Measurements from ENCODE around the gene CHST9.
"Not testable (repeated sequence)": the region's sequence is repeated elsewhere in the genome, so short reads cannot be mapped to it uniquely, and the experiment has no call there.

The CHST9 gene

DNA sequence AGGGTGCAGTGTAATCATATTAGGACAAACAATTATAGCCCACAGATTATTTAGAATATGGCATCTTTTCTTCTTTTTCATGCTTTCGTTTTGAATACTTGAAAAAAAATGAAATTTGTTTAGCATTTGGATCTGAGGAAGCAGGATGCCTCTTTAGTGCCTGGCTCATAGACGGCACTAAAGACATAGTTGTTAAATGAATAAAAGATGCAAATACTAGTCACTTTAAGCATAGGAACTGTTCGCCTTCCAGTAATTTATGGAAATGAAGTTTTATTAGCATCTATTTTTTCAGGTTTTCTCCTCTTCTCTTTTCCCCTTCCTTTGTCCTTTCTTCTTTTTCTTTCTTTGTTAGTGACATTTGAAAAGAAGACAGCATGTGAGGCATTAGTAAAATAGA lies 80.4 kb downstream of the CHST9 start:
- no peaks in the 10 kb centered on the region for H3K27me3 Mint-ChIP-seq
- H3K27ac Mint-ChIP-seq, result no peak overlapping the region
- H3K36me3 Mint-ChIP-seq, result no peaks in the 10 kb centered on the region
- ATAC-seq (replicated peaks), result no peak
- no peak for DNase-seq
- H3K4me3 Mint-ChIP-seq, result no peak overlapping the region
- H3K4me1 Mint-ChIP-seq, result no peaks in the 10 kb centered on the region
- peaks cover 3% of the 10 kb centered on the region in 2 donors for H3K9me3 Mint-ChIP-seq

DNA sequence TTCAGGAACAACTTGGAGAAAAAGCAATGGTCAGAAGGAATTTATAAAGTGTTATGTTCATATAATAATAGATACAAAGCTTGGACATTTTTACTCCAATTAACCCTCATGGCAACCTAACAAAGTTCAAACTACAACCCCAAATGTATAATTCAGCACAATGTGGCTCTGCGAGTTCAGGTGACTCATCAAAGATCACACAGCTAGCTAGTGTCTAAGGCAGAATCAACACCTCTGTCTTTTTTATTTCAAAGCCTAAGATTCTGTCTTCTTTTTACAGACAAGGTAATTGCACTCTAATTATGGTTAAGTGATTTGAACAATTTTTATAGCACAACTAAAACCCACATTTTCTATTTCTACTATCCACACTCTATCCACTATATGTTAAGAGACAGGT lies 90.5 kb downstream of the CHST9 start:
- Mint-ChIP-seq H3K4me1 (no peaks in the 10 kb centered on the region), H3K27ac (no peak overlapping the region), H3K9me3 (peaks cover 5 to 22% of the 10 kb centered on the region in 2 donors), H3K36me3 (no peaks in the 10 kb centered on the region), H3K27me3 (no peaks in the 10 kb centered on the region), H3K4me3 (no peak overlapping the region)
- DNase-seq (no peak), ATAC-seq (replicated peaks) (no peak)

DNA sequence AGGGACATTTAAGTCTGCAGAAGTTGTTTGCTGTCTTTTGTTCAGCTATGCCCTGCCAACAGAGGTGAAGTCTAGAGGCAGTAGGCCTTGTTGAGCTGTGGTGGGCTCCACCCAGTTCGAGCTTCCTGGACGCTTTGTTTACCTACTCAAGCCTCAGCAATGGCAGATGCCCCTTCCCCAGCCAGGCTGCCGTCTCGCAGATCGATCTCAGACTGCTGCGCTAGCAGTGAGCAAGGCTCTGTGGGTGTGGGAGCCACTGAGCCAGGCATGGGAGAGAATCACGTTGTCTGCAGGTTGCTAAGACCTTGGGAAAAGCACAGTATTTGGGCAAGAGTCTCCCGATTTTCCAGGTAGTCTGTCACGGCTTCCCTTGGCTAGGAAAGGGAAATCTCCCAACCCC lies 91.8 kb downstream of the CHST9 start:
- not testable (repeated sequence) for H3K27me3 Mint-ChIP-seq; H3K4me3 Mint-ChIP-seq; H3K27ac Mint-ChIP-seq; H3K4me1 Mint-ChIP-seq; ATAC-seq (replicated peaks); H3K36me3 Mint-ChIP-seq; DNase-seq
- peaks cover 5 to 14% of the 10 kb centered on the region in 2 donors for H3K9me3 Mint-ChIP-seq

DNA sequence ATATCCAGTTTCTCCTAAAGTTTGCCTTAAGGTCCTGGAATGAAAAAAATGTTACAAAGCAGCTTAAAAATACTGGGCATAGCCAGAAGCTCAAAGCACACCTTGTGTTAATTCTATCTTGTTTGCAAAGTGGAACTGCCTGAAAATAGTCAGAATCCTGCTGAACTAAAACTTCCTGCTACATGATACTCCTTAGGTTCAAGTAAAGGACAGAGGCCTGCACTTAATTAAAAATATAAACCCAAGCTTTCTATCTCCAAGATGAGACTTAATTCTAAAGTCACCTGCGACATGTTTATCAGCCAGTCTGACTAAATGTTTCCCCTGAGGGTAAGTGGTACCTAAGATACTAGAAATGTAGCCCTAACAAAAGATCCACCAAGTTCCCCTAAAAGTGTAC lies 103.4 kb downstream of the CHST9 start:
- no peak for DNase-seq
- no peak for ATAC-seq (replicated peaks)
- Mint-ChIP-seq H3K4me1 (no peaks in the 10 kb centered on the region), H3K36me3 (no peaks in the 10 kb centered on the region), H3K4me3 (no peak overlapping the region), H3K27me3 (no peaks in the 10 kb centered on the region), H3K9me3 (peaks cover 0 to 1% of the 10 kb centered on the region in 2 donors), H3K27ac (no peak overlapping the region)

DNA sequence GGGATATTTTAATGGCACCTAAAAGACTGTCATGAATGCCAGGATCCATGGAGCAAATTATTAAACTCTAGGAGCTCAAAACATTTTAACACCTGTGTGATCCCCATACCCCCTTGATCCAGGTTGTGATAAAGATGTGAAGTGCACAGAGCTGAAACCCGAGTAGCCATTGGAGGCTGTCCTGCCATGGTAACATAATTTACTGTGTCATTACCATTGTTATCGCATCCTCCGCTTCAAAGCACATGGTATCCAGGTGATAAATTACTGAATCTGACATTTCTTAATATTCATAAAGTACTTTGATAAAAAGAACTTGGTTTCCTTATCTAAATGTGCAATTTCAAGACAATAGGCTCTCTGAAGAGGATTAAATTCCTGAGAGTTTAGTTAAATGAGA lies 109.3 kb downstream of the CHST9 start:
- no peaks in the 10 kb centered on the region for H3K9me3 Mint-ChIP-seq
- no peak overlapping the region for H3K27ac Mint-ChIP-seq
- H3K4me1 Mint-ChIP-seq, result no peaks in the 10 kb centered on the region
- no peaks in the 10 kb centered on the region for H3K27me3 Mint-ChIP-seq
- no peaks in the 10 kb centered on the region for H3K36me3 Mint-ChIP-seq
- ATAC-seq (replicated peaks) (no peak), DNase-seq (no peak)
- no peak overlapping the region for H3K4me3 Mint-ChIP-seq

DNA sequence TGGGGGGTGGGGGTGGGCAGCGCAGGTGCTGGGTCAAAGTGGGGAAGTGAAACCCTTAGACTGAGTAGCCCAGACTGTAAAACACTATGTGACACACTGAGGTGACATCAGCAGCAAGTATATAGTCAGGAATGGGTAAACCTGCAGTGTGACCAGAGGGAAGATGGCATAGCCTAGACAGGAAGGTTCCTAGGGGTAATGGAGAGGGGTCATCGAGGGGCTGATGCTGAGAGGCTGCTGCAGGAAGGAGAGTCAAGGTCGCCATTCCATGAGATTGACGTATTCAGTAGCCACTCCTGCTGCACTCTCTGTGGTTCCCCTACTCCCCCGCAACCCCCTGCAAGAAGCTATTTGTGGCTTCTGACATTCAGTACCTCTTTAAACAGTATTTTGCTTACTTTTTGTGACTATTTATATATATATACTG lies 111.7 kb downstream of the CHST9 start:
- Mint-ChIP-seq H3K27me3 (no peaks in the 10 kb centered on the region), H3K9me3 (no peaks in the 10 kb centered on the region), H3K27ac (no peak overlapping the region), H3K4me3 (no peak overlapping the region), H3K4me1 (no peaks in the 10 kb centered on the region), H3K36me3 (no peaks in the 10 kb centered on the region)
- DNase-seq, result no peak
- peak; percentile 21 to 36 for ATAC-seq (replicated peaks)

DNA sequence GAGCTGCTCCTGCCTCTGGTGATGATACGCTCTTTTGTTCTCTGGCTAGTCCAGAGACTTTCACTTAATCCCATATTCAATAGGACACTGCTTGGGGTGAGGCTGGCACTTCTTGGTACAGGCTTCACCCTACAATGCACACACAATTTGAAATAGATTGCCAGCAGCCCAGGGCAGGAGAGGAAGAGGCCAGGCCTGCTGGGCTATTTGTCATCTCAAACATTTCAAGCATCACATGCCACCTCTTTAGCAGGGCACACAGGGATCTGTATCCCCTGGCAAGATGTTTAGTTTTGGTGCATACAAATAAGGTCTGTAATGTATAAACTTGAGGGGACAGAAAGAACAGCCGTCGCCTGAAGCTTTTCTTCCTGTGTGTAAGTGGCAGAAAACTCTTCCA lies 120.4 kb downstream of the CHST9 start:
- H3K4me3 Mint-ChIP-seq, result no peak overlapping the region
- ATAC-seq (replicated peaks), result no peak
- DNase-seq, result no peak
- no peak overlapping the region for H3K27ac Mint-ChIP-seq
- H3K36me3 Mint-ChIP-seq, result no peaks in the 10 kb centered on the region
- peaks cover 0 to 4% of the 10 kb centered on the region in 2 donors for H3K9me3 Mint-ChIP-seq
- no peaks in the 10 kb centered on the region for H3K27me3 Mint-ChIP-seq
- no peaks in the 10 kb centered on the region for H3K4me1 Mint-ChIP-seq

DNA sequence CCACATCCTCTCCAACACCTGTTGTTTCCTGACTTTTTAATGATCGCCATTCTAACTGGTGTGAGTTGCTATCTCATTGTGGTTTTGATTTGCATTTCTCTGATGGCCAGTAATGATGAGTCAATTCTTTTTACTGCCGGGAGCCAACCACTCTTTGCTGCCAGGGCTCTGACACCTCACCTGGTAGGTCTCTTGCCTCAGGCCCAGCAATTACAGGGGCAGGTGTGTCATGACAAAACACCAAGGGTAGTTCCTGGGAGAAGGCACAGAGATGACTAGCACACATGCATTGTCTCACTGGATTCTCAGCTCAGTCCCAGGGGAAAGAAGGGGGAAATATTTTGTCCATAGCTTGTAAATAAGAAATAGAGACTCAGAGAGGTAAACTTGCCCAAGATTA lies 122.3 kb downstream of the CHST9 start:
- H3K27me3 Mint-ChIP-seq, result no peaks in the 10 kb centered on the region
- no peak for ATAC-seq (replicated peaks)
- no peaks in the 10 kb centered on the region for H3K4me1 Mint-ChIP-seq
- H3K36me3 Mint-ChIP-seq, result no peaks in the 10 kb centered on the region
- DNase-seq, result no peak
- H3K9me3 Mint-ChIP-seq, result peaks cover 0 to 4% of the 10 kb centered on the region in 2 donors
- no peak overlapping the region for H3K4me3 Mint-ChIP-seq
- no peak overlapping the region for H3K27ac Mint-ChIP-seq

DNA sequence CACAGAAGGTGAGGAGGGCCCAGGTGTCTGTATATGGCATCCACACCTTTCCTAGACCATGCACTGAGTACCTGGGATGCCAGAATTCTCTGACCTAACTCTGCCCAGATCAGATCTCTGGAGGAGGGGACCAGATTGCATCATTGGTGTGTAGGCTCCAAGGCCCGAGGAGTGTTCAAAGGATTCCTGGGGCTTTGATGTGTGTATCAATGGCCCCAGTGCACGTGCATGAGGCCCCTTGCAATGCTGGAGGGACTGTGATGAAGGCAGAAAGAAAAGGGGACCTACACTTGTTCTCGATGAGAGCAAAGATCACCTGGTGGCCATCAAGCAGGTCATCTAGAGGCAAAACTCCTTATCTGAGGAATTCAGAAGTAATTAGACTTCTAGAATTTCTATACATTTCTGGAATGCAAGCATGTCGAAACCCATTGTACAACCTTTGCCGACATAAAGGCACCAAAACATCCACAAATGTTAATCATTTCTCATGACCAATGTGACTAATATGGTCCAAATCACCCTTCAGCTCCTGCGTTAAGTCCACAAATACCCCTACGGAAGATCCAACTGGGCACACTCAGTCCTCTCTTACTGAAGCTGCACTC lies 123.5 kb downstream of the CHST9 start:
- Mint-ChIP-seq H3K9me3 (peaks cover 0 to 4% of the 10 kb centered on the region in 2 donors), H3K27me3 (no peaks in the 10 kb centered on the region), H3K27ac (no peak overlapping the region), H3K4me3 (no peak overlapping the region), H3K36me3 (no peaks in the 10 kb centered on the region), H3K4me1 (no peaks in the 10 kb centered on the region)
- ATAC-seq (replicated peaks) (no peak), DNase-seq (no peak)

DNA sequence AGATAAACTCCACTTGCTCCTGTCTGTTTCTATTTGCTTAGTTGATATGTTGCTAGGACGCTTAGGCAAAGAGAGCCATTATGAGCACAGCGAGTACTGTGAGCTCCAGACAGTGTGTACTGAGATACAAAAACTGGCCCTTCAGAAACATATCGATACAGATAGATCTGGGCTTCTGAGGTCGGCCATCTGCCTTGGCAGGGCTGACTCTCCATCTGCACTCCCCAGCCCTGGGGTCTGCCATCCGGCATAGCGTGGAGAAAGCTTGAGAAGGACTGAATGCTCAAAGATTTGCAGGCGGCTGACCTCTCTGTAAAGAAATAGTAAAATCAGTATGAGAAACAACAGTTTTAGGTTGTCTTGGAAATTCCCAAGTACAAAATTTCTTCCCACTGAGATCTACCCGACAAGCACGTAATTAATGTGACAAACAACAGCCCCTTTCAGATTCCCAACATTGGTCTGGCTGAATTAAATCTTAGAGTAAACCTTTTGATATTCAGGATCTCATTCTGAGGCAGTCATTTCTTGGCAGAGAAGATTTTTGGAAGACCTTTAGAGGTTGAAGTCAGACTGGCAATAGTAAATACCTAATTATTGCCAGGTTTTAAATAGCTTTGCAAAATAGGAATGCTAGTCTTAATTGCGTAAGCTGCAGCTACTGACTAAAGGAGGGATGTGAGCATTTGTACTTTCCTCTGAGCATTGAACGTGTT lies 127.4 kb downstream of the CHST9 start:
- Mint-ChIP-seq H3K4me1 (no peaks in the 10 kb centered on the region), H3K4me3 (no peak overlapping the region), H3K9me3 (peaks cover 4% of the 10 kb centered on the region in 2 donors), H3K36me3 (no peaks in the 10 kb centered on the region), H3K27ac (no peak overlapping the region), H3K27me3 (no peaks in the 10 kb centered on the region)
- DNase-seq (no peak), ATAC-seq (replicated peaks) (no peak)

DNA sequence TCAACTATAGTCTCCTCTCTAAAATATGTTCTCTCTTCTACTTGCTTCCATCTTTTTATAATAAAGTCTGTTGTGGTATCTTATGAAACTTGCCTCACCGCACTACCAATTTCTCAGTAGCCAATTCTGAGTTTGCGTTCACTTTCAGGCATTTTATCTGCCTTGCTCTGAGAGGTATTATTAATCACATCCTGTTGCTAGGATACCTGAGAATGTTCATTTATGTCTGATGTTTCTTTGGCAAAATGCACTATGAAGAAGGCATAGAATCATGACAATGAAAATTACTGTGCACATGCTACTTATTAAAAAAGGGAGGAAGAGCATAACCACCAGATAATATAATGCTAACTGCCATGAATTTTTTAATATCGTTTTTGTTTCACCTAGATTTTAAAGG lies 130.2 kb downstream of the CHST9 start:
- no peaks in the 10 kb centered on the region for H3K4me1 Mint-ChIP-seq
- peaks cover 2 to 7% of the 10 kb centered on the region in 2 donors for H3K9me3 Mint-ChIP-seq
- DNase-seq (no peak), ATAC-seq (replicated peaks) (no peak)
- no peaks in the 10 kb centered on the region for H3K36me3 Mint-ChIP-seq
- no peaks in the 10 kb centered on the region for H3K27me3 Mint-ChIP-seq
- no peak overlapping the region for H3K4me3 Mint-ChIP-seq
- H3K27ac Mint-ChIP-seq, result no peak overlapping the region

DNA sequence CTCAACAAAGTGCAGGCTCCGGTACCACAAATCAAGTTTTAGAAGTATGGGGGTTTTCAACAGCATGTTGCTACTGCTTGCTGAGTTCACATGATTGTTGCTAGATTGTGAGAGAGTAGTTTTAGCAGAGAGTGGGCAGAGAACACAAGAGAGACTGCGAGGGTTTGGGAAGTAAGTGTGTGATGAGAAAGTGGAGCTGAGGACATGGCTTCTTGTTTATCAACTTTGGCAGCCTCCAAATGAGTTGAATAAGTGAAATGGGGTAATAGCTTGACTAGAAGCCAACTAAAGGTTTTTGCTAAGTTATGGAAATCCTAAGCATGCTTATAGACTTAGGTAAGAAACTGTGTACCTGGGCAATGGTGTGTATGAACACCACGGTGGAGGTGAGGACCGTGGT lies 135.1 kb downstream of the CHST9 start:
- ATAC-seq (replicated peaks) (no peak), DNase-seq (no peak)
- Mint-ChIP-seq H3K4me1 (no peaks in the 10 kb centered on the region), H3K36me3 (no peaks in the 10 kb centered on the region), H3K4me3 (no peak overlapping the region), H3K27ac (no peak overlapping the region), H3K27me3 (no peaks in the 10 kb centered on the region), H3K9me3 (peaks cover 3 to 7% of the 10 kb centered on the region in 2 donors)

DNA sequence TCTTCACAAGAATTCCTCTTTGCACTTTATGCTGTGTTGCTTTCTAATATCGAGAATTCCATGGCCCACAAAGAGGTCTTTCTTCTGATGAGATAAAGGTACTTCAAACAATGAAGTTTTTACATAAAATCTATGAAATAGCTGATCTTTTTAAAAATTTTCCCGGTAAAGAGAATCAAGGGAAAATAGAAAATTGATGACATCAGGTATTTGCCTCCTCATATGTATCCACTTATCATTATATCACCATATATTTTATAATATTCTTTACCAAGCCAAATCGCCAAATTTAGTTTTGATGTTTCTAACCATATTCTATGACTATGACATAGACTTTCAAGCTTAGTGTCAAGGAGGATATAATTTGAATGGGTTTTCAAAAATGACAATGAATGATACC lies 139.8 kb downstream of the CHST9 start:
- H3K27ac Mint-ChIP-seq, result no peak overlapping the region

DNA sequence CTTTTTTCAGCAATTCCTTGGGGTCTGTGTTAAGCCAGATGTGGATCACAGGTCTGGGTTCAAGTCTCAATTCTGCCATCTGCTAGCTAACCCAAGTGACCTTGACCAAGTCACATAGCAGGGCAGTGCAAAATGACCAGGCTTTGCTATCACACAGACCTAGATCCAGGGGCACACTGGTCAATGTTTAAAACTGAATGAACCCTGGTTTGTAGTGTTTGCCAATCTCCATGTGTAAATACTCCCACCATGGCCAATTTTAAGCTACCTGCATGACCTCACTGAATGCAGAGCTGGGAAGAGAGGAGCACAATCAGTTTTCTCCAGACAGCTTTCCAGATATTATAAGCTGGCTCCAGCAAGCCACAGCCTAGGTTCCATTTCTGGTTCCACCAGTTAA lies 142.9 kb downstream of the CHST9 start:
- DNase-seq (no peak), ATAC-seq (replicated peaks) (no peak)
- H3K4me1 Mint-ChIP-seq, result no peaks in the 10 kb centered on the region
- H3K4me3 Mint-ChIP-seq, result no peak overlapping the region
- peaks cover 0 to 2% of the 10 kb centered on the region in 2 donors for H3K9me3 Mint-ChIP-seq
- H3K27me3 Mint-ChIP-seq, result no peaks in the 10 kb centered on the region
- H3K36me3 Mint-ChIP-seq, result no peaks in the 10 kb centered on the region
- H3K27ac Mint-ChIP-seq, result no peak overlapping the region

More for the DNA sequence above, 139.8 kb downstream of the CHST9 start:
- peaks cover 0 to 4% of the 10 kb centered on the region in 2 donors for H3K9me3 Mint-ChIP-seq
- H3K4me1 Mint-ChIP-seq, result no peaks in the 10 kb centered on the region
- ATAC-seq (replicated peaks) (no peak), DNase-seq (no peak)
- no peaks in the 10 kb centered on the region for H3K27me3 Mint-ChIP-seq
- H3K4me3 Mint-ChIP-seq, result no peak overlapping the region
- H3K36me3 Mint-ChIP-seq, result no peaks in the 10 kb centered on the region

DNA sequence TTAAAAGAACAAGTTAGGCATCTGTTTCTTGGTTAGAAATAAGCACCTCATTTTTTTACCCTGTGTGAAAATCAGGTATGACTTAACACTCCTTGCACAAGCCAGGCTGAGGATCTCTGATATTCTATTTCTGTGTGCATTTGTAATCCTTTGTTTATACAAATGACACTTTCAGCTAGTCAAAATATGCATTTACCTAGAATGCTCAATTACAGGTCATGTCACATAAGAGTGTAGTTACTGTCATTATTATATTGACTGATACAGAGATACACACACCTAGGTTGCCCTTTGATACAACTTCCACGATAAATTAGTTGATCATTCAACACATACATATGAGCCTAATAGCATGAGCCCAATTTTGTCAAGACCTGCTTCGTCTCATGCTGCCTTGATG lies 144.3 kb downstream of the CHST9 start:
- H3K9me3 Mint-ChIP-seq, result peaks cover 0 to 2% of the 10 kb centered on the region in 2 donors
- no peaks in the 10 kb centered on the region for H3K36me3 Mint-ChIP-seq
- DNase-seq, result no peak
- ATAC-seq (replicated peaks), result no peak
- H3K27ac Mint-ChIP-seq, result no peak overlapping the region
- H3K27me3 Mint-ChIP-seq, result no peaks in the 10 kb centered on the region
- no peaks in the 10 kb centered on the region for H3K4me1 Mint-ChIP-seq
- no peak overlapping the region for H3K4me3 Mint-ChIP-seq
